K562 (cell line): ENCODE measurements around the gene SIGLEC6. TPM values are rescaled to one million over a fixed set of nuclear protein-coding genes. Genes with fewer than 3 reads are reported as not detected.

Source experiments
- BMI1 ChIP-seq: fragments of 150-350 bp; IDR thresholded peaks from 2 replicates; pipeline ENCODE4 v1.6.1; 2014; ENCODE audit warnings: low read length
- E2F4 ChIP-seq: sonication (generic); formaldehyde crosslinking; IDR thresholded peaks from 2 replicates; pipeline ENCODE4 v1.8.0; 2022; ENCODE audit warnings: mild to moderate bottlenecking, low read depth, missing genetic modification reagents
- ETV5 ChIP-seq: sonication (generic); formaldehyde crosslinking; IDR thresholded peaks from 2 replicates; pipeline ENCODE4 v1.4.0; 2020; ENCODE audit warnings: low read depth, mild to moderate bottlenecking, missing genetic modification reagents
- FOXJ3 ChIP-seq: sonication (generic); formaldehyde crosslinking; IDR thresholded peaks from 2 replicates; pipeline ENCODE4 v1.4.0; 2020; ENCODE audit warnings: mild to moderate bottlenecking, missing genetic modification reagents
- FOXM1 ChIP-seq, 2 experiments: fragments of 450-650 bp in 1 of 2; sonication (generic) in 1 of 2; formaldehyde crosslinking in 1 of 2; IDR thresholded peaks; 2 replicates each; pipeline versions ENCODE4 v1.6.1 to v1.9.0; 2017 to 2022; ENCODE audit warnings: low read depth in 2 of 2, mild to moderate bottlenecking in 2 of 2, missing genetic modification reagents in 1 of 2, moderate library complexity in 1 of 2
- GMEB1 ChIP-seq: fragments of 250-450 bp; sonication (Bioruptor Pico); IDR thresholded peaks from 2 replicates; pipeline ENCODE4 v1.4.0; 2020; ENCODE audit warnings: mild to moderate bottlenecking
- HNRNPK ChIP-seq: fragments of 200-400 bp; formaldehyde crosslinking; IDR thresholded peaks from one replicate; pipeline ENCODE4 v1.6.1; 2018; ENCODE audit warnings: mild to moderate bottlenecking, low read depth, low read length; ENCODE audit not compliant: poor library complexity, severe bottlenecking
- KAT2B ChIP-seq: IDR thresholded peaks from one replicate; pipeline ENCODE4 v1.6.1; 2012; ENCODE audit warnings: low read depth, mild to moderate bottlenecking, control low read depth, inconsistent platforms, low read length, moderate library complexity
- PKNOX1 ChIP-seq: fragments of 450-650 bp; IDR thresholded peaks from 2 replicates; pipeline ENCODE4 v1.6.1; 2016
- SLC30A9 ChIP-seq: fragments of 250-450 bp; sonication (Bioruptor Pico); IDR thresholded peaks from 2 replicates; pipeline ENCODE4 v1.8.0; 2022; ENCODE audit warnings: mild to moderate bottlenecking, moderate library complexity
- SMAD2 ChIP-seq: fragments of 150-350 bp; IDR thresholded peaks from 2 replicates; pipeline ENCODE4 v1.6.1; 2014; ENCODE audit warnings: low read depth, mild to moderate bottlenecking, low read length
- TAF9B ChIP-seq: fragments of 450-650 bp; IDR thresholded peaks from 2 replicates; pipeline ENCODE4 v1.6.1; 2018; ENCODE audit warnings: mild to moderate bottlenecking; ENCODE audit not compliant: partially characterized antibody
- THRAP3 ChIP-seq: fragments of 450-650 bp; IDR thresholded peaks from 2 replicates; pipeline ENCODE4 v1.6.1; 2016; ENCODE audit warnings: mild to moderate bottlenecking, inconsistent platforms, borderline replicate concordance
- ZSCAN32 ChIP-seq: fragments of 450-650 bp; formaldehyde crosslinking; IDR thresholded peaks from 2 replicates; pipeline ENCODE4 v1.4.0; 2020; ENCODE audit warnings: mild to moderate bottlenecking, moderate library complexity
- polyA plus RNA-seq, 8 experiments: library from polyadenylated mRNA; depleted of rRNA in 4 of 8; stranded (reverse) in 5 of 8; unstranded in 3 of 8; fragments of >200 nt; fragmentation: Nextera tagmentation in 2 of 8; fragmentation: Illumina TruSeq in 1 of 8; extraction: Ambion mirVana in 2 of 8; extraction: Trizol in 1 of 8; gene quantifications; 2 replicates each; pipeline versions ENCODE4 v1.2.1 to v1.2.3, GENCODE V29; 2011 to 2014; ENCODE audit warnings: inconsistent platforms in 1 of 8, missing spikeins in 1 of 8
- total RNA-seq, 7 experiments: library from RNA; depleted of rRNA in 6 of 7; stranded (reverse); fragments of >200 nt in 6 of 7; fragmentation: Illumina TruSeq in 2 of 7; extraction: Trizol in 2 of 7; gene quantifications; 2 replicates each; pipeline versions ENCODE4 v1.2.1 to v1.2.3, GENCODE V29; 2011 to 2021; ENCODE audit warnings: low replicate concordance in 1 of 7
- TF ChIP-seq, protein P1 (sequence below), 2 experiments: IDR thresholded peaks; 2 replicates each; pipeline ENCODE4 v1.6.1; 2011; ENCODE audit warnings: borderline replicate concordance in 1 of 2, control low read depth in 1 of 2, low read depth in 1 of 2, low read length in 1 of 2, mild to moderate bottlenecking in 1 of 2, mixed read lengths in 1 of 2, moderate library complexity in 1 of 2; ENCODE audit not compliant: insufficient read depth in 1 of 2, insufficient read length in 1 of 2, poor library complexity in 1 of 2, severe bottlenecking in 1 of 2; ENCODE audit errors: extremely low read depth in 1 of 2

SIGLEC6 gene
- total and polyA plus RNA-seq, 9 of the 15 experiments (the other 6 are each of a cell fraction or from before 2014, with no cell fraction given), result 0.03 to 17.5 (median 0.71) TPM

DNA sequence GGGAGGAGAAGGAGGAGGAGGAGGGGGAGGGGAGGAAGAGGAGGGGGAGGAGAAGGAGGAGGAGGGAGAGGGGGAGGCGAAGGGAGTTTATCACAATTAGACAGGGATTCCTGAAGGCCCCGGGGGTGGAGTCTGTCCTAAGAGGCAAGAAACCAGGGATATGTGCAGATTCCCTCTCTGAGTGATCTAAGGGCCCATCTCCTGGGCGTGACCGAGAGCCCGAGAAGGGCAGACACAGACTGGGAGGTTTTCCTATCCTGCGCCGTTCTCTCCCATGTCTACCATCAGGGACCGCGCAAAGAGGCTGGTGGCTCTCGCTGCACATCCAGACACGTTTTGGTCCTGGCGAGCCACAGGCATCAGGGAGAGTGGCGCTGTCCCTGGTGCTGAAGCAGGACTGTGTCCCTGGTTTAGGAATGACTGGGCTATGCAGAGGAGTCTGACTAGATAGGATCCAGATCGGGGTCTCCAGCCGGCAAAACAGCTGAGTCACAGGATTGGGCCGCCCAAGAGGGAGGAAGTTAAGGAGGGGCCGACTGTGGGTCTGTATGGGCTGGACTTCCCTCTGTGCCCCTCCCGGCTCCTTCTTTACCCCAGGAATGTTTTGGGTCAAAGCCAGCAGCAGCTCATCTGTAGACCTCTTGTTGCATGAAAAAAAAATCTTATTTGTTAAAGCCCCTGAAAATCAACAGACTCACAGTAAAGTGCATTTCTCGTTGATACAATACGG is 21.7 kb upstream of the SIGLEC6 start (continued):
- TF ChIP-seq, protein P1, sequence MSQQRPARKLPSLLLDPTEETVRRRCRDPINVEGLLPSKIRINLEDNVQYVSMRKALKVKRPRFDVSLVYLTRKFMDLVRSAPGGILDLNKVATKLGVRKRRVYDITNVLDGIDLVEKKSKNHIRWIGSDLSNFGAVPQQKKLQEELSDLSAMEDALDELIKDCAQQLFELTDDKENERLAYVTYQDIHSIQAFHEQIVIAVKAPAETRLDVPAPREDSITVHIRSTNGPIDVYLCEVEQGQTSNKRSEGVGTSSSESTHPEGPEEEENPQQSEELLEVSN (IDR thresholded peaks at IDR 0.05; ENCODE audit: borderline replicate concordance in 1 of 2, extremely low read depth in 1 of 2, insufficient read depth in 1 of 2, insufficient read length in 1 of 2, low read depth in 1 of 2, low read length in 1 of 2, poor library complexity in 1 of 2, severe bottlenecking in 1 of 2), result peak in 1 of 2 experiments; percentile 21
- no peak for TF ChIP-seq FOXJ3 (CRISPR knock-in tag)
- TF ChIP-seq ZSCAN32 (CRISPR knock-in tag), result no peak
- TF ChIP-seq TAF9B, result no peak
- TF ChIP-seq GMEB1, result no peak
- peak; percentile 65 for TF ChIP-seq HNRNPK
- TF ChIP-seq FOXM1 (IDR thresholded peaks at IDR 0.05; ENCODE audit: low read depth), result no peak
- 0 out of 2 replicates have a peak, but pooled peaks have one; percentile 71 for TF ChIP-seq FOXM1 (CRISPR knock-in tag; IDR thresholded peaks at IDR 0.05; ENCODE audit: low read depth)
- no peak for TF ChIP-seq THRAP3
- TF ChIP-seq BMI1, result no peak
- TF ChIP-seq SLC30A9 (CRISPR knock-in tag), result no peak
- 0 out of 2 replicates have a peak, but pooled peaks have one; percentile 35 for TF ChIP-seq PKNOX1
- peak; percentile 91 for TF ChIP-seq ETV5
- TF ChIP-seq KAT2B, result no peak
- TF ChIP-seq SMAD2, result no peak
- TF ChIP-seq E2F4, result peak; percentile 86; the same call in 1 of the 2 replicates
